ENCODE results near the gene COG5. TPM values are rescaled to one million over a fixed set of nuclear protein-coding genes. Genes with fewer than 3 reads are reported as not detected.

Gene COG5
- total and polyA plus RNA-seq, 4 donors = 4.1 to 27.1 (median 8.4) TPM

DNA sequence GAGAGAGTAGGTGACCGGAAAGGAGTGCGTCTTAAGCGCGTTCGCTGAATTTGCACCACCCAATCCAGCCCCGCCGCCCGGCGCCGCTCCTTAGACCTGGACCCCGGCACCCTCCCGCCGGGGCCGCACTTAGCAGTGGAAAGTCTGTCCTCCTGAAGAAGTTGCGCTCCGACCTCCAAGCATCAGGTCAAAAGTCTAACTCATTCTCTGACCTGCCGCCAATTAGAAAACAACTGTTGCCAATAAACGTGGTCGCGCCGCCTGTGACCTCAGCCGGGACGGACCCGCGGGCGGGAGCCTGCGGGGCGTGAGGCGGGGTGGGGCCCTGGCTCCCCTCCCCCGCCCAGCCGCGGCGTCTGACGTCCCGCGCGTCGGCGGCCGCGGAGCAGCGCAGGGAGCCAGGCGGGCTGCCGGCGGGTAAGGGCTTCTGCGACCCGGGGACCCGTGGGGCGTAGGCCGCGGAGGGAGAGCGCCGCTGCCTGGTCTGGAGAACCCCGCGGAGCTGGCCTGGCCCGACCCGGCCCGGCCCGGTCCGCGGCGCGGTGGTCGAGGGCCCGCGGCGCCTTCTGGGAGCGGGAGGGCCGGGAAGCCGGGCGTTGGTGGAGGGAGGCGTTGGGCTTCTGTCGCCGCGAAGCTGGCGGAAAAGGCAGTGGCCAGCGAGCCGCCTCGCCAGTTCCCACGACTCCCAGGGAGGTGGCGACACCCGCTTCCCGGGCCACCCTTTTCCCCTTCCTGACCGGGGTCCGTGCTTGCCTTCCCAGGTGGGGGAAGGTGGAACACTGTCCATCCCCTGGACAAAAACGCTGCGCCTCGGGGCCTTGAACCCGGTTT lies 16.4 kb upstream of the COG5 start, which contains the start of gene BCAP29 (continued):
- TF ChIP-seq GABPA (IDR thresholded peaks at IDR 0.05 in 1 of 2, conservative IDR thresholded peaks at IDR 0.05 in 1 of 2) = no peak

DNA sequence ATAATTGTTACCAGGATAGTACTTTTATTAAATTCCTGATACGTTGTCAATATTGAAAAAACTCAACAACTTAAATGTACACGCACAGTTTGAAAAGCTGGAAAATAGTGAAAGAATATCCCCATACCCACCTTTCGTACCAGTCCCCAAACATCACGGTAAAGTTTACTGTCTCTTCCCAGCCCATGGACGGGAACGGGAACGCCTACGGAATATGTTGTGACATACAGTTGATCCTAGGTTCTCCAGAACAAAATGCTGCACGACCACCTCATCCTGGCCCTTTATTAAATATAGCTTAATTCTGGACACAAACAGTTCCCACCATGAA lies 15.8 kb upstream of the COG5 start:
- peaks cover 0 to 21% (median 5%) of the 10 kb centered on the region in 4 donors for H3K4me1 ChIP-seq (ENCODE audit: control insufficient read depth in 4 of 4, insufficient read depth in 4 of 4, low read length in 3 of 4)
- H3K9me3 ChIP-seq (ENCODE audit: control insufficient read depth in 4 of 4, low read length in 3 of 4) = no peaks in the 10 kb centered on the region
- H3K9ac ChIP-seq (ENCODE audit: low read depth in 1 of 2, low read length in 2 of 2) = peak overlapping the region; percentile 14 to 57
- H3K36me3 ChIP-seq (ENCODE audit: control insufficient read depth in 4 of 4, insufficient read depth in 3 of 4, low read depth in 1 of 4, low read length in 3 of 4) = peaks cover 0 to 6% (median 0%) of the 10 kb centered on the region in 4 donors
- 7% methylated on average over 9 of the region's 9 CpGs for WGBS
- H3K4me3 ChIP-seq (ENCODE audit: low read depth in 1 of 3, low read length in 3 of 3) = peak overlapping the region; percentile 67 to 85 (median 80)
- DNase-seq (ENCODE audit: low spot score) = no peak
- H3K27me3 ChIP-seq (ENCODE audit: control insufficient read depth in 4 of 4, insufficient read depth in 4 of 4, low read length in 3 of 4) = no peaks in the 10 kb centered on the region
- H3K27ac ChIP-seq (ENCODE audit: low read depth in 1 of 2, low read length in 2 of 2) = peak overlapping the region; percentile 83 to 88
- TF ChIP-seq, protein P1, sequence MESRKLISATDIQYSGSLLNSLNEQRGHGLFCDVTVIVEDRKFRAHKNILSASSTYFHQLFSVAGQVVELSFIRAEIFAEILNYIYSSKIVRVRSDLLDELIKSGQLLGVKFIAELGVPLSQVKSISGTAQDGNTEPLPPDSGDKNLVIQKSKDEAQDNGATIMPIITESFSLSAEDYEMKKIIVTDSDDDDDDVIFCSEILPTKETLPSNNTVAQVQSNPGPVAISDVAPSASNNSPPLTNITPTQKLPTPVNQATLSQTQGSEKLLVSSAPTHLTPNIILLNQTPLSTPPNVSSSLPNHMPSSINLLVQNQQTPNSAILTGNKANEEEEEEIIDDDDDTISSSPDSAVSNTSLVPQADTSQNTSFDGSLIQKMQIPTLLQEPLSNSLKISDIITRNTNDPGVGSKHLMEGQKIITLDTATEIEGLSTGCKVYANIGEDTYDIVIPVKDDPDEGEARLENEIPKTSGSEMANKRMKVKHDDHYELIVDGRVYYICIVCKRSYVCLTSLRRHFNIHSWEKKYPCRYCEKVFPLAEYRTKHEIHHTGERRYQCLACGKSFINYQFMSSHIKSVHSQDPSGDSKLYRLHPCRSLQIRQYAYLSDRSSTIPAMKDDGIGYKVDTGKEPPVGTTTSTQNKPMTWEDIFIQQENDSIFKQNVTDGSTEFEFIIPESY (IDR thresholded peaks at IDR 0.05) = no peak
- TF ChIP-seq, protein P2, sequence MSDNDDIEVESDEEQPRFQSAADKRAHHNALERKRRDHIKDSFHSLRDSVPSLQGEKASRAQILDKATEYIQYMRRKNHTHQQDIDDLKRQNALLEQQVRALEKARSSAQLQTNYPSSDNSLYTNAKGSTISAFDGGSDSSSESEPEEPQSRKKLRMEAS (IDR thresholded peaks at IDR 0.05) = no peak
- TF ChIP-seq EGR1 (IDR thresholded peaks at IDR 0.05; ENCODE audit: low read depth in 2 of 2) (no peak), JUND (IDR thresholded peaks at IDR 0.05) (no peak)

DNA sequence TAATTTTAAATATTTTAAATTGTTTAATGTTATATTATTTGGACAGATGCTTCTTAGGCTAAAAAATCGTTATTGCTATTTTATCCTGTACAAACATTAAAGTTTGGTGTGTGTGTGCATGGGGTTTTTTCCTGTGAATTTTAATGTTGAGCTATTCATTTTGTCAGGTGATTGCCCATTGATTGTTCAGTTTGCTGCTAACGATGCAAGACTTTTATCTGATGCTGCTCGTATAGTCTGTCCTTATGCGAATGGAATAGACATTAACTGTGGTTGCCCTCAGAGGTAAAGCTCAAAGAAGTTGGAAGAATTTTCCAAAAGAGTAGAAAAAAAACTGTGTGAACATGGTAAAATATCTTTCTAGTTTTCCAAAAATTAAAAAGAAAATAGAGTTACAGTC lies 9.8 kb upstream of the COG5 start:
- no peaks in the 10 kb centered on the region for H3K4me1 ChIP-seq (ENCODE audit: control insufficient read depth in 4 of 4, insufficient read depth in 4 of 4, low read length in 3 of 4)
- TF ChIP-seq, protein P3, sequence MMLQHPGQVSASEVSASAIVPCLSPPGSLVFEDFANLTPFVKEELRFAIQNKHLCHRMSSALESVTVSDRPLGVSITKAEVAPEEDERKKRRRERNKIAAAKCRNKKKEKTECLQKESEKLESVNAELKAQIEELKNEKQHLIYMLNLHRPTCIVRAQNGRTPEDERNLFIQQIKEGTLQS (IDR thresholded peaks at IDR 0.05) = no peak
- TF ChIP-seq FOXA1 (IDR thresholded peaks at IDR 0.05) (no peak), RXRA (IDR thresholded peaks at IDR 0.05) (no peak), YY1 (IDR thresholded peaks at IDR 0.05) (no peak), HNF4G (IDR thresholded peaks at IDR 0.05) (no peak), NR2F2 (IDR thresholded peaks at IDR 0.05) (no peak), SP1 (IDR thresholded peaks at IDR 0.05) (no peak)
- no peak overlapping the region for H3K27ac ChIP-seq (ENCODE audit: low read depth in 1 of 2, low read length in 2 of 2)
- H3K9me3 ChIP-seq (ENCODE audit: control insufficient read depth in 4 of 4, low read length in 3 of 4) = no peaks in the 10 kb centered on the region
- H3K36me3 ChIP-seq (ENCODE audit: control insufficient read depth in 4 of 4, insufficient read depth in 3 of 4, low read depth in 1 of 4, low read length in 3 of 4) = peaks cover 0 to 17% (median 5%) of the 10 kb centered on the region in 4 donors
- no peak for DNase-seq (ENCODE audit: low spot score)
- H3K9ac ChIP-seq (ENCODE audit: low read depth in 1 of 2, low read length in 2 of 2) = no peak overlapping the region
- H3K4me3 ChIP-seq (ENCODE audit: low read depth in 1 of 3, low read length in 3 of 3) = no peak overlapping the region
- no peaks in the 10 kb centered on the region for H3K27me3 ChIP-seq (ENCODE audit: control insufficient read depth in 4 of 4, insufficient read depth in 4 of 4, low read length in 3 of 4)
- WGBS = 91% methylated on average over 4 of the region's 4 CpGs

DNA sequence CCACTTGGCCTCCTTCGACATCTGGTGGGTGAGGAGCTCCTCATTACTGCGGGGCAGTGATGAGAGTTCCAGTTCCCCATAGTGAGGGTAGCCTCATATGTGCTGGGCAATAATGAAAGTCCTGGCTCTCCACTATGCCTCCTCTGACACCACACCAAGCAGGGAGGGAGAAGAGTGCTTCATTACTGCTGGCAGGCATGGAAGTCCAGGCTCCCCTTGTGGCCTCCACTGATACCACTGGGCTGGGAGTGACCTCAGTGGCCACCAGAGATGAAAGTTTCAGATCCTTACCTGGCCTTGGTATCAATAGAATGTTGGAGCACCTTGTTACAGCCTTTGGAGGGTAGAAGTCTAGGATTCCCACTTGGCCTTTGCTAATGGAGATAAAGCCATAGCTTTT lies 6.6 kb upstream of the COG5 start:
- no peak for DNase-seq (ENCODE audit: low spot score)
- Histone ChIP-seq H3K27ac (ENCODE audit: low read depth in 1 of 2, low read length in 2 of 2) (no peak overlapping the region), H3K9me3 (ENCODE audit: control insufficient read depth in 4 of 4, low read length in 3 of 4) (no peaks in the 10 kb centered on the region), H3K4me1 (ENCODE audit: control insufficient read depth in 4 of 4, insufficient read depth in 4 of 4, low read length in 3 of 4) (no peaks in the 10 kb centered on the region), H3K4me3 (ENCODE audit: low read depth in 1 of 3, low read length in 3 of 3) (no peak overlapping the region), H3K27me3 (ENCODE audit: control insufficient read depth in 4 of 4, insufficient read depth in 4 of 4, low read length in 3 of 4) (no peaks in the 10 kb centered on the region), H3K9ac (ENCODE audit: low read depth in 1 of 2, low read length in 2 of 2) (no peak overlapping the region), H3K36me3 (ENCODE audit: control insufficient read depth in 4 of 4, insufficient read depth in 3 of 4, low read depth in 1 of 4, low read length in 3 of 4) (peaks cover 0 to 14% (median 5%) of the 10 kb centered on the region in 4 donors)
- 99% methylated on average over 2 of the region's 2 CpGs for WGBS
- TF ChIP-seq TAF1 (conservative IDR thresholded peaks at IDR 0.05) (no peak), EGR1 (IDR thresholded peaks at IDR 0.05; ENCODE audit: low read depth in 2 of 2) (no peak), SP1 (IDR thresholded peaks at IDR 0.05) (no peak), YY1 (IDR thresholded peaks at IDR 0.05) (no peak), FOXA1 (IDR thresholded peaks at IDR 0.05) (no peak), HNF4A (conservative IDR thresholded peaks at IDR 0.05) (no peak), RAD21 (IDR thresholded peaks at IDR 0.05) (no peak), NR2F2 (IDR thresholded peaks at IDR 0.05) (no peak), JUND (IDR thresholded peaks at IDR 0.05) (no peak), HNF4G (IDR thresholded peaks at IDR 0.05) (no peak), RXRA (IDR thresholded peaks at IDR 0.05) (no peak), GABPA (IDR thresholded peaks at IDR 0.05 in 1 of 2, conservative IDR thresholded peaks at IDR 0.05 in 1 of 2) (no peak), FOXA2 (IDR thresholded peaks at IDR 0.05) (no peak)
- TF ChIP-seq, protein P4, sequence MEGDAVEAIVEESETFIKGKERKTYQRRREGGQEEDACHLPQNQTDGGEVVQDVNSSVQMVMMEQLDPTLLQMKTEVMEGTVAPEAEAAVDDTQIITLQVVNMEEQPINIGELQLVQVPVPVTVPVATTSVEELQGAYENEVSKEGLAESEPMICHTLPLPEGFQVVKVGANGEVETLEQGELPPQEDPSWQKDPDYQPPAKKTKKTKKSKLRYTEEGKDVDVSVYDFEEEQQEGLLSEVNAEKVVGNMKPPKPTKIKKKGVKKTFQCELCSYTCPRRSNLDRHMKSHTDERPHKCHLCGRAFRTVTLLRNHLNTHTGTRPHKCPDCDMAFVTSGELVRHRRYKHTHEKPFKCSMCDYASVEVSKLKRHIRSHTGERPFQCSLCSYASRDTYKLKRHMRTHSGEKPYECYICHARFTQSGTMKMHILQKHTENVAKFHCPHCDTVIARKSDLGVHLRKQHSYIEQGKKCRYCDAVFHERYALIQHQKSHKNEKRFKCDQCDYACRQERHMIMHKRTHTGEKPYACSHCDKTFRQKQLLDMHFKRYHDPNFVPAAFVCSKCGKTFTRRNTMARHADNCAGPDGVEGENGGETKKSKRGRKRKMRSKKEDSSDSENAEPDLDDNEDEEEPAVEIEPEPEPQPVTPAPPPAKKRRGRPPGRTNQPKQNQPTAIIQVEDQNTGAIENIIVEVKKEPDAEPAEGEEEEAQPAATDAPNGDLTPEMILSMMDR (IDR thresholded peaks at IDR 0.05; ENCODE audit: low read depth, low read length, missing input control) = no peak
- TF ChIP-seq, protein P3 (IDR thresholded peaks at IDR 0.05) = no peak
